Spinal cord (tissue), 10 donors: ENCODE measurements around the gene SAMD11. TPM values are rescaled to one million over a fixed set of nuclear protein-coding genes. Genes with fewer than 3 reads are reported as not detected.
"Not testable (repeated sequence)": the region's sequence is repeated elsewhere in the genome, so short reads cannot be mapped to it uniquely, and the experiment has no call there.

Experiments
- DNase-seq, 6 donors: peaks; one replicate each; pipeline versions ENCODE4 v3.0.0 to v3.0.0-alpha.2; 2013 to 2015; ENCODE audit warnings: low spot score in 6 of 6, low read depth in 4 of 6
- H3K27ac ChIP-seq: one replicate; pipeline ENCODE4 v1.5.1; 2013; ENCODE audit warnings: low read depth, low read length, control low read depth
- H3K27me3 ChIP-seq: one replicate; pipeline ENCODE4 v1.6.1; 2013; ENCODE audit warnings: low read length; ENCODE audit not compliant: control insufficient read depth, insufficient read depth
- H3K36me3 ChIP-seq: one replicate; pipeline ENCODE4 v1.6.1; 2013; ENCODE audit warnings: low read length; ENCODE audit not compliant: control insufficient read depth, insufficient read depth
- H3K4me1 ChIP-seq: one replicate; pipeline ENCODE4 v1.6.1; 2013; ENCODE audit warnings: low read length; ENCODE audit not compliant: control insufficient read depth, insufficient read depth
- H3K4me3 ChIP-seq: one replicate; pipeline ENCODE4 v1.5.1; 2013; ENCODE audit warnings: low read depth, low read length, control low read depth
- H3K9me3 ChIP-seq: one replicate; pipeline ENCODE4 v1.6.1; 2013; ENCODE audit warnings: low read length; ENCODE audit not compliant: control insufficient read depth, insufficient read depth
- WGBS: methylation state at CpG from one replicate; pipeline ENCODE4 v1.1.5; 2013; ENCODE audit warnings: missing lambda C conversion rate; ENCODE audit not compliant: insufficient coverage; 5-methylcytosine and 5-hydroxymethylcytosine counted together
- polyA plus RNA-seq, 2 donors: library from polyadenylated mRNA; unstranded; fragments of 120-200 nt; gene quantifications; one replicate each; pipeline ENCODE4 v1.2.1, GENCODE V29; 2013; ENCODE audit not compliant: insufficient read length in 2 of 2
- total RNA-seq, 2 donors: library from RNA; depleted of rRNA in 1 of 2; stranded (reverse); fragments of 120-200 nt in 1 of 2; fragments of >200 nt in 1 of 2; gene quantifications; one replicate each; pipeline versions ENCODE4 v1.2.3 to v1.2.4, GENCODE V29; 2013 to 2014
- donor health status: healthy.

Gene SAMD11
- total and polyA plus RNA-seq, 4 donors = 12.0 to 36.9 (median 28.9) TPM

GRCh38 chr1:943545-944340 lies 20.0 kb downstream of the SAMD11 start:
- Histone ChIP-seq H3K9me3 (no peaks in the 10 kb centered on the region), H3K4me1 (peaks cover 58% of the 10 kb centered on the region), H3K4me3 (no peak overlapping the region), H3K36me3 (peaks cover 66% of the 10 kb centered on the region), H3K27me3 (peaks cover 37% of the 10 kb centered on the region), H3K27ac (peak overlapping the region; percentile 40)
- WGBS = 78% methylated on average over 22 of the region's 27 CpGs
- DNase-seq = no peak

GRCh38 chr1:944341-945325 lies 20.9 kb downstream of the SAMD11 start:
- Histone ChIP-seq H3K4me3 (no peak overlapping the region), H3K27ac (peak overlapping the region; percentile 40), H3K9me3 (no peaks in the 10 kb centered on the region), H3K4me1 (peaks cover 49% of the 10 kb centered on the region), H3K36me3 (peaks cover 70% of the 10 kb centered on the region), H3K27me3 (peaks cover 29% of the 10 kb centered on the region)
- 44% methylated on average over 25 of the region's 28 CpGs for WGBS
- peak in 1 of 6 donors; percentile 54 for DNase-seq

DNA sequence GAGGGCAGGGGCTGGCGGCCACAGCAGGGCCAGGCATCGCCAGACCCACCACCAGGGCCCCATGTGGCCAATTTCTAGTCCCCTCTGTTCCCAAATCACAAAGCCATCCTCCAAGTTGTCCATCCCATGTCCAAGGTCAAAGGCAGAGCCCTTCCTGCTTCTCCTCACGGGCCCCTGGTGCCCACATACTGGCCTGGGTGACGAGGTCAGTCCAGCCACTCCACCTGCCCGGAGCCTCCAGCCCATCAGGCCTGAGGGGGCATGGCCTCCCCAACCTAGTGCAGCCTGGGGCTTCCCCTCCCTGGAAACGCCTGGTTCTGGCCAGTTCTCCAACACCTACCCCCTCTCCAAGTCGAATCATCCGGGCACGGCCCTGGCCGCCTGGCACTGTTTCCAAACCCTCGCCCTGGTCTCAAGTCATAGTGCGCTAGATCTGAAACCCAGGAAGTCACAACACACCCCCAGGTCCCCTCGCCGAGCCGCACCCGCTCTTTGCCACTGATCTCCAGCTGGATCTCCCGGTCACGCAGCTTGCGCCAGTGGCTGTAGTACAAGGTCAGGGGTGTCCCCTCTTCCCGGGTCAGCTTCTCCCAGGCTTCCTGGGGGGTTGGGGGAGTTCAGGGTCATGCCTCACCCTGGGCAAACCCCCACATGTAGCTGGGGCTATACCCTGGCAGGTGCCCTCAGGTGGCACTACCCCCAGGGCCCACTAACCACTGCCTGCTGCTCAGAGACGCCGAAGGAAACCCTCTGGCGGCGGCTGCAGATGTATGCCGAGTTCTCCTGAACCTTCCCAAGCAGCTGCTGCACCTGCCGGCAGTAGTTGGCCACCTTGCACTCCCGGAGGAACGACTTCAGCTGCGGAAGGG lies 22.2 kb downstream of the SAMD11 start:
- Histone ChIP-seq H3K27ac (no peak overlapping the region), H3K9me3 (no peaks in the 10 kb centered on the region), H3K4me3 (no peak overlapping the region), H3K4me1 (peaks cover 38% of the 10 kb centered on the region), H3K36me3 (peaks cover 81% of the 10 kb centered on the region), H3K27me3 (peaks cover 19% of the 10 kb centered on the region)
- no peak for DNase-seq
- whole genome bisulfite sequencing = 93% methylated on average over 23 of the region's 29 CpGs

- not testable (repeated sequence) for H3K27ac ChIP-seq, H3K9me3 ChIP-seq, H3K4me3 ChIP-seq, DNase-seq
- H3K4me1 ChIP-seq = peaks cover 30% of the 10 kb centered on the region
- 98% methylated on average over 9 of the region's 13 CpGs for WGBS
- H3K36me3 ChIP-seq = peaks cover 90% of the 10 kb centered on the region
- peaks cover 12% of the 10 kb centered on the region for H3K27me3 ChIP-seq
Measured at GRCh38 chr1:946811-947210, 23.1 kb downstream of the SAMD11 start.

DNA sequence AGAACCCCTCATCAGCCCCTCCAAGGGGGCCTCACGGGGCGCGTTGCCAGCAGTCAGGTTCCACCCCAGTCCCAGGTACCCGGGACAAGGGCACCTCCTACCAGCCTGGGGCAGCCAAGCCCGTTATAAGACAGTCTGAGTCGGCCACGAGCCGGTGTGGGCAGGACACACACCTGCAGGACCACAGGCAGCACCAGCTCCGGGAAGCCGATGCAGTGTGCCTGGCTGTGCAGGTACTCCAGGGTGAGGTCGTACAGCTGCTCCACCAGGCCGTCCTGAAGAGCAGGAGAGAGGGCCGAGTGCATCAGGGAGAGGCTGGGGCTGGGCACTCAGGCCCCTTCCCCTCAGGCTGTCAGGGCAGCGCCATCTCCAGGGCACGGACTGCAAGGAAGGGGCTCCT lies 24.2 kb downstream of the SAMD11 start:
- H3K4me3 ChIP-seq = no peak overlapping the region
- no peak overlapping the region for H3K27ac ChIP-seq
- 89% methylated on average over 15 of the region's 15 CpGs for WGBS
- H3K36me3 ChIP-seq = peaks cover 98% of the 10 kb centered on the region
- no peak for DNase-seq
- no peaks in the 10 kb centered on the region for H3K9me3 ChIP-seq
- peaks cover 5% of the 10 kb centered on the region for H3K27me3 ChIP-seq
- peaks cover 23% of the 10 kb centered on the region for H3K4me1 ChIP-seq

DNA sequence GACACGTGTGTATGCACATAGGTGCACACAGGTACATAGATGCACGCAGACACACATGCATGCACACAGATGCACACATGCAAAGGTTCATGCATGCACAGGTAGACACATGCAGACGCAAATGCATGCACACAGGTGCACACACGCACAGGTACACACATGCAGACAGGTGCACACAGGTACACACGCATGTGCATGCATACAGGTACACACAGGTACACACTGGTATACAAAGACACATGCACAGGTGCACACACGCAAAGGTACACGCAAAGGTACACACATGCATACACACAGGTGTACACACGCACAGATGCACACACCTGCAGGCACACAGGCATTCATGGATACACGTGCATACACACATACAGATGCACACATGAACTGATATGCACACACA lies 26.5 kb downstream of the SAMD11 start:
- Histone ChIP-seq H3K27ac (no peak overlapping the region), H3K9me3 (no peaks in the 10 kb centered on the region), H3K4me1 (no peaks in the 10 kb centered on the region), H3K27me3 (no peaks in the 10 kb centered on the region), H3K36me3 (peaks cover 100% of the 10 kb centered on the region), H3K4me3 (no peak overlapping the region)
- no peak for DNase-seq
- 98% methylated on average over 9 of the region's 9 CpGs for WGBS

DNA sequence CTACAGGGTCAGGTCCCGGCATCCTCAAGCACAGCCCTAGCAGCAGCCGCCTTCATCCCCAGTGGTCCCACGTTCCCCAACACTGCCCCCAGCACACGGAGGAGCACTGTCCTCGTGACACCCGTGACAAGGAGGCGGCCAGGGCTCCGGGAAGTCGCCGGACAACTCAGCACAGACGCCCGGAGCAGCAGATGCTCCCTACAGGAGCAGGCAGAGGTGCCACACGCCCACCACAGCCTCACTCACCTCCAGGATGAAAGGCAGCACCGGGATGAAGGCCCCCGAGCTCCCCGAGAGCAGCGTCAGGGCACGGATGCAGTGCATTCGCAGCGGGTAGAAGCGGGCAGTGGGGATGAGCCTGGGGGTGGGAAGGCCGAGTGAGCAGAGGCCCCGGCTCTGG lies 27.2 kb downstream of the SAMD11 start:
- no peak overlapping the region for H3K27ac ChIP-seq
- WGBS = 94% methylated on average over 20 of the region's 23 CpGs
- DNase-seq = no peak
- H3K9me3 ChIP-seq = no peaks in the 10 kb centered on the region
- H3K4me1 ChIP-seq = no peaks in the 10 kb centered on the region
- H3K27me3 ChIP-seq = no peaks in the 10 kb centered on the region
- H3K4me3 ChIP-seq = no peak overlapping the region
- peaks cover 100% of the 10 kb centered on the region for H3K36me3 ChIP-seq

- WGBS = 68% methylated on average over 6 of the region's 6 CpGs
Measured at GRCh38 chr1:951364-951763, 27.6 kb downstream of the SAMD11 start.

DNA sequence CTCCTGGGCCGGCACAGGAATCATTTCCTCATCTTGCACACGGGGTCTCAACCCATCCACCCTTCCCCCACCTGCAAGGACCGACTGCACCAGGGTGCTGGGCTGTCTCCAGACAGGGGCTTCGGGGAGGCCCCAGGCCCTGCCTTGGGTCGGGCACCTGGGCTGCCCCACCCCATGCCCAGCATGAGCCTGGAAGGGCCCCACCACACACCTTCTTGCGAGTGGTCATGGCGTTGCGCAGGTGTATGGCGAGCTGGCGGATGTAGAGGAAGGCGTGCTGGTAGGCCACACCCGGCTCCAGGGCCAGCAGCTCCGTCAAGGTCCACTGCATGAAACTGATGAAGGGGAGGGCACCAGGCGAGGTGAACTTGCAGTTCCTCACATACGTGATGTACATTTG lies 28.5 kb downstream of the SAMD11 start:
- H3K36me3 ChIP-seq = peaks cover 100% of the 10 kb centered on the region
- WGBS = 89% methylated on average over 12 of the region's 15 CpGs

More at GRCh38 chr1:951364-951763, 27.6 kb downstream of the SAMD11 start:
- no peak overlapping the region for H3K4me3 ChIP-seq
- H3K36me3 ChIP-seq = peaks cover 100% of the 10 kb centered on the region
- no peak overlapping the region for H3K27ac ChIP-seq
- H3K4me1 ChIP-seq = no peaks in the 10 kb centered on the region
- H3K9me3 ChIP-seq = no peaks in the 10 kb centered on the region
- H3K27me3 ChIP-seq = no peaks in the 10 kb centered on the region
- peak in 1 of 6 donors; percentile 43 for DNase-seq

More for the DNA sequence above, 28.5 kb downstream of the SAMD11 start:
- no peak overlapping the region for H3K27ac ChIP-seq
- no peak for DNase-seq
- H3K9me3 ChIP-seq = no peaks in the 10 kb centered on the region
- H3K4me1 ChIP-seq = peaks cover 2% of the 10 kb centered on the region
- H3K27me3 ChIP-seq = no peaks in the 10 kb centered on the region
- no peak overlapping the region for H3K4me3 ChIP-seq
